K562 (cell line): Measurements from ENCODE around the gene GTF3C4. TPM values are rescaled to one million over a fixed set of nuclear protein-coding genes. Genes with fewer than 3 reads are reported as not detected.

Experiments
- ATF1 ChIP-seq, 2 experiments: fragments of 450-650 bp in 1 of 2; IDR thresholded peaks; 2 replicates each; pipeline ENCODE4 v1.6.1; 2016; ENCODE audit warnings: missing compliant biosample characterization in 1 of 2, missing genetic modification characterization in 1 of 2
- MLX ChIP-seq, 2 experiments: fragments of 450-650 bp in 1 of 2; sonication (generic) in 1 of 2; formaldehyde crosslinking; conservative IDR thresholded peaks; 2 replicates each; pipeline versions ENCODE4 v1.4.0 to v1.8.1; 2020 to 2022; ENCODE audit warnings: mild to moderate bottlenecking in 1 of 2, missing genetic modification reagents in 1 of 2
- NR2C2 ChIP-seq, 2 experiments: fragments of 200-800 bp in 1 of 2; sonication (Bioruptor generic) in 1 of 2; sonication (generic) in 1 of 2; formaldehyde crosslinking in 1 of 2; IDR thresholded peaks; 2 replicates each; pipeline versions ENCODE4 v1.6.1 to v1.8.0; 2016 to 2022; ENCODE audit warnings: mild to moderate bottlenecking in 1 of 2, missing compliant biosample characterization in 1 of 2, missing genetic modification characterization in 1 of 2, missing genetic modification reagents in 1 of 2
- VEZF1 ChIP-seq: fragments of 200-800 bp; sonication (Bioruptor generic); IDR thresholded peaks from 2 replicates; pipeline ENCODE4 v1.6.1; 2017; ENCODE audit warnings: missing genetic modification characterization, missing compliant biosample characterization
- polyA plus RNA-seq, 8 experiments: library from polyadenylated mRNA; depleted of rRNA in 4 of 8; stranded (reverse) in 5 of 8; unstranded in 3 of 8; fragments of >200 nt; fragmentation: Nextera tagmentation in 2 of 8; fragmentation: Illumina TruSeq in 1 of 8; extraction: Ambion mirVana in 2 of 8; extraction: Trizol in 1 of 8; gene quantifications; 2 replicates each; pipeline versions ENCODE4 v1.2.1 to v1.2.3, GENCODE V29; 2011 to 2014; ENCODE audit warnings: inconsistent platforms in 1 of 8, missing spikeins in 1 of 8
- total RNA-seq, 7 experiments: library from RNA; depleted of rRNA in 6 of 7; stranded (reverse); fragments of >200 nt in 6 of 7; fragmentation: Illumina TruSeq in 2 of 7; extraction: Trizol in 2 of 7; gene quantifications; 2 replicates each; pipeline versions ENCODE4 v1.2.1 to v1.2.3, GENCODE V29; 2011 to 2021; ENCODE audit warnings: low replicate concordance in 1 of 7
- TF ChIP-seq, protein P1 (sequence below): sonication (generic); formaldehyde crosslinking; IDR thresholded peaks from 2 replicates; pipeline ENCODE4 v1.8.0; 2022; ENCODE audit warnings: mild to moderate bottlenecking, low read depth, missing genetic modification reagents
- TF ChIP-seq, protein P2 (sequence below): fragments of 450-650 bp; formaldehyde crosslinking; IDR thresholded peaks from 2 replicates; pipeline ENCODE4 v1.4.0; 2022; ENCODE audit warnings: missing genetic modification characterization
- TF ChIP-seq, protein P3 (sequence below), 2 experiments: IDR thresholded peaks; 2 replicates each; pipeline ENCODE4 v1.6.1; 2011; ENCODE audit warnings: borderline replicate concordance in 1 of 2, control low read depth in 1 of 2, low read depth in 1 of 2, low read length in 1 of 2, mild to moderate bottlenecking in 1 of 2, mixed read lengths in 1 of 2, moderate library complexity in 1 of 2; ENCODE audit not compliant: insufficient read depth in 1 of 2, insufficient read length in 1 of 2, poor library complexity in 1 of 2, severe bottlenecking in 1 of 2; ENCODE audit errors: extremely low read depth in 1 of 2
- TF ChIP-seq, protein P4 (sequence below): sonication (generic); formaldehyde crosslinking; IDR thresholded peaks from 2 replicates; pipeline ENCODE4 v1.8.0; 2022; ENCODE audit warnings: mild to moderate bottlenecking, missing genetic modification reagents

GTF3C4 gene
- total and polyA plus RNA-seq, 9 of the 15 experiments (the other 6 are each of a cell fraction or from before 2014, with no cell fraction given): 3.9 to 20.0 (median 12.2) TPM

- TF ChIP-seq VEZF1 (CRISPR knock-in tag): peak; percentile 88
- TF ChIP-seq, protein P1, sequence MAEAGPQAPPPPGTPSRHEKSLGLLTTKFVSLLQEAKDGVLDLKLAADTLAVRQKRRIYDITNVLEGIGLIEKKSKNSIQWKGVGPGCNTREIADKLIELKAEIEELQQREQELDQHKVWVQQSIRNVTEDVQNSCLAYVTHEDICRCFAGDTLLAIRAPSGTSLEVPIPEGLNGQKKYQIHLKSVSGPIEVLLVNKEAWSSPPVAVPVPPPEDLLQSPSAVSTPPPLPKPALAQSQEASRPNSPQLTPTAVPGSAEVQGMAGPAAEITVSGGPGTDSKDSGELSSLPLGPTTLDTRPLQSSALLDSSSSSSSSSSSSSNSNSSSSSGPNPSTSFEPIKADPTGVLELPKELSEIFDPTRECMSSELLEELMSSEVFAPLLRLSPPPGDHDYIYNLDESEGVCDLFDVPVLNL: 0 out of 2 replicates have a peak, but pooled peaks have one; percentile 57
- TF ChIP-seq ATF1 (CRISPR knock-in tag; IDR thresholded peaks at IDR 0.05): no peak
- TF ChIP-seq ATF1 (tag; IDR thresholded peaks at IDR 0.05): peak; percentile 2; the same call in 1 of the 2 replicates
- TF ChIP-seq, protein P2, sequence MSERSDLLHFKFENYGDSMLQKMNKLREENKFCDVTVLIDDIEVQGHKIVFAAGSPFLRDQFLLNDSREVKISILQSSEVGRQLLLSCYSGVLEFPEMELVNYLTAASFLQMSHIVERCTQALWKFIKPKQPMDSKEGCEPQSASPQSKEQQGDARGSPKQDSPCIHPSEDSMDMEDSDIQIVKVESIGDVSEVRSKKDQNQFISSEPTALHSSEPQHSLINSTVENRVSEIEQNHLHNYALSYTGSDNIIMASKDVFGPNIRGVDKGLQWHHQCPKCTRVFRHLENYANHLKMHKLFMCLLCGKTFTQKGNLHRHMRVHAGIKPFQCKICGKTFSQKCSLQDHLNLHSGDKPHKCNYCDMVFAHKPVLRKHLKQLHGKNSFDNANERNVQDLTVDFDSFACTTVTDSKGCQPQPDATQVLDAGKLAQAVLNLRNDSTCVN (CRISPR knock-in tag): no peak
- TF ChIP-seq MLX (CRISPR knock-in tag; conservative IDR thresholded peaks at IDR 0.05): no peak
- TF ChIP-seq, protein P3, sequence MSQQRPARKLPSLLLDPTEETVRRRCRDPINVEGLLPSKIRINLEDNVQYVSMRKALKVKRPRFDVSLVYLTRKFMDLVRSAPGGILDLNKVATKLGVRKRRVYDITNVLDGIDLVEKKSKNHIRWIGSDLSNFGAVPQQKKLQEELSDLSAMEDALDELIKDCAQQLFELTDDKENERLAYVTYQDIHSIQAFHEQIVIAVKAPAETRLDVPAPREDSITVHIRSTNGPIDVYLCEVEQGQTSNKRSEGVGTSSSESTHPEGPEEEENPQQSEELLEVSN (IDR thresholded peaks at IDR 0.05; ENCODE audit: borderline replicate concordance in 1 of 2, extremely low read depth in 1 of 2, insufficient read depth in 1 of 2, insufficient read length in 1 of 2, low read depth in 1 of 2, low read length in 1 of 2, poor library complexity in 1 of 2, severe bottlenecking in 1 of 2): peak; percentile 51 to 81
- TF ChIP-seq NR2C2 (CRISPR knock-in tag; IDR thresholded peaks at IDR 0.05): no peak
- 0 out of 2 replicates have a peak, but pooled peaks have one; percentile 3 for TF ChIP-seq NR2C2 (tag; IDR thresholded peaks at IDR 0.05)
- TF ChIP-seq, protein P4, sequence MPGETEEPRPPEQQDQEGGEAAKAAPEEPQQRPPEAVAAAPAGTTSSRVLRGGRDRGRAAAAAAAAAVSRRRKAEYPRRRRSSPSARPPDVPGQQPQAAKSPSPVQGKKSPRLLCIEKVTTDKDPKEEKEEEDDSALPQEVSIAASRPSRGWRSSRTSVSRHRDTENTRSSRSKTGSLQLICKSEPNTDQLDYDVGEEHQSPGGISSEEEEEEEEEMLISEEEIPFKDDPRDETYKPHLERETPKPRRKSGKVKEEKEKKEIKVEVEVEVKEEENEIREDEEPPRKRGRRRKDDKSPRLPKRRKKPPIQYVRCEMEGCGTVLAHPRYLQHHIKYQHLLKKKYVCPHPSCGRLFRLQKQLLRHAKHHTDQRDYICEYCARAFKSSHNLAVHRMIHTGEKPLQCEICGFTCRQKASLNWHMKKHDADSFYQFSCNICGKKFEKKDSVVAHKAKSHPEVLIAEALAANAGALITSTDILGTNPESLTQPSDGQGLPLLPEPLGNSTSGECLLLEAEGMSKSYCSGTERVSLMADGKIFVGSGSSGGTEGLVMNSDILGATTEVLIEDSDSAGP (CRISPR knock-in tag): no peak
Observed at GRCh38 chr9:132670457-132671391, at the start of gene GTF3C4 (continued).
